ENCODE measurements around the gene CD247. TPM values are rescaled to one million over a fixed set of nuclear protein-coding genes. Genes with fewer than 3 reads are reported as not detected.

The CD247 gene
- total and polyA plus RNA-seq, 2 of the 13 experiments (the other 11 are each of a cell fraction or from before 2014, with no cell fraction given), result 0.20 TPM; not detected in 1

- TF ChIP-seq PRDM15 (CRISPR knock-in tag; IDR thresholded peaks at IDR 0.05) (no peak), EEA1 (CRISPR knock-in tag; IDR thresholded peaks at IDR 0.05; ENCODE audit: borderline replicate concordance) (no peak), ZNF30 (CRISPR knock-in tag; IDR thresholded peaks at IDR 0.05) (no peak), ZNF614 (CRISPR knock-in tag; IDR thresholded peaks at IDR 0.05; ENCODE audit: borderline replicate concordance) (no peak), ZNF263 (CRISPR knock-in tag; IDR thresholded peaks at IDR 0.05) (no peak), ZNF746 (CRISPR knock-in tag; IDR thresholded peaks at IDR 0.05) (no peak), ZNF275 (CRISPR knock-in tag; IDR thresholded peaks at IDR 0.05; ENCODE audit: borderline replicate concordance) (no peak), POLR2G (IDR thresholded peaks at IDR 0.05; ENCODE audit: low read depth, low read length) (no peak), ZNF460 (CRISPR knock-in tag; IDR thresholded peaks at IDR 0.05; ENCODE audit: borderline replicate concordance) (no peak), ZNF121 (CRISPR knock-in tag; IDR thresholded peaks at IDR 0.05) (no peak)
- TF ChIP-seq, protein P1, sequence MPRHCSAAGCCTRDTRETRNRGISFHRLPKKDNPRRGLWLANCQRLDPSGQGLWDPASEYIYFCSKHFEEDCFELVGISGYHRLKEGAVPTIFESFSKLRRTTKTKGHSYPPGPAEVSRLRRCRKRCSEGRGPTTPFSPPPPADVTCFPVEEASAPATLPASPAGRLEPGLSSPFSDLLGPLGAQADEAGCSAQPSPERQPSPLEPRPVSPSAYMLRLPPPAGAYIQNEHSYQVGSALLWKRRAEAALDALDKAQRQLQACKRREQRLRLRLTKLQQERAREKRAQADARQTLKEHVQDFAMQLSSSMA (CRISPR knock-in tag; IDR thresholded peaks at IDR 0.05), result no peak
These were observed 27.0 kb upstream of the CD247 start (continued) for GRCh38 chr1:167545349-167545748.
